NT2/D1 (cell line): ENCODE data around the gene BMPER.

ENCODE experiments used
- SUZ12 ChIP-seq: IDR thresholded peaks from 2 replicates; pipeline ENCODE4 v1.6.1; 2011; ENCODE audit not compliant: insufficient read length, insufficient read depth; ENCODE audit errors: extremely low read depth
- YY1 ChIP-seq: IDR thresholded peaks from 2 replicates; pipeline ENCODE4 v1.6.1; 2011; ENCODE audit not compliant: insufficient read length, insufficient read depth
- ZNF274 ChIP-seq: IDR thresholded peaks from 2 replicates; pipeline ENCODE4 v1.6.1; 2011; ENCODE audit warnings: mild to moderate bottlenecking, low read depth, low read length

DNA sequence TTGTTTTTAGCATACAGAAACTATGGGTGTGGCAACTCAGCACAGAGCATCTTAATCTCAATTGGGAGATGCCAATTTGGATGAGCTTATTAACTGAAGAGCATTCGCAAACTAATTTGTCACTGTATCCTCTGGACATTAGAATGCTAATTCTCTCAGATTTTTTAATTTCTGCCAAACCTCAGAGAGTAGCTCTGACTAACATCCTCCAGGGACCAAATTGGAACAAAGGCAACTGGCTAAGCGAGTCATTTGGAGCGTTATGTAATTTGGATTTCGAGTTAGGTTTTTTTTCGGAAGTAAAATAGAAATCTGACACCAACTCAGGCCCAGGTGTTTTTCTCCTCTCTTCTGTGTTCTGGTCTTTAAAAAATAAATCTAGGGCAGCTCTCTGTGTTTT, 201.9 kb downstream of the BMPER start:
- TF ChIP-seq YY1 (no peak), SUZ12 (no peak), ZNF274 (no peak)
